ENCODE data around the gene CES4A. TPM values are rescaled to one million over a fixed set of nuclear protein-coding genes. Genes with fewer than 3 reads are reported as not detected.

The CES4A gene
- total RNA-seq, 2 donors from 2014 or later = 10.9 to 16.5 TPM

DNA sequence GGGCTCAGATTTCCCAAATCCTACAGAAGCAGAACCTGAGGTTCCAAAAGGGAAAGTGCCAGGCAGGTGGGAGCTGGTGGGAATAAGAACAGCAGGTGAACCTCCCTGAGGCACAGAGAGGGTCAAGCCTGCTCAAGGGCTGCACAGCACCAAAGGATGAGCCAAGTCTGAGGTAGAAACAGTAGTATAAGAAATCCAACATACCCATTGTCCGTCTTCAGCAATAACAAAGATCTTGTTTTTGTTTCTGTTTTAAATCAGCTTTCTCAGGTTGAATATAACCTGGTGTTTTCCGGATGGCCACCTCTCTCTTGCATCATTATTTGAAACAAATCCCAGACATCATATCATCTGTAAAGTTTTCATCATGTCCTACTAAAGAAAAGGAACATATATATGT lies 38.0 kb upstream of the CES4A start:
- Histone ChIP-seq H3K27ac (no peak overlapping the region), H3K4me1 (peaks cover 10% of the 10 kb centered on the region), H3K9me3 (no peaks in the 10 kb centered on the region), H3K4me3 (no peak overlapping the region), H3K36me3 (replicated peaks in 1 of 2; ENCODE audit: insufficient read depth in 1 of 2, low read depth in 2 of 2) (no peaks in the 10 kb centered on the region), H3K27me3 (peaks cover 0 to 9% of the 10 kb centered on the region in 2 donors)
- TF ChIP-seq, protein P1, sequence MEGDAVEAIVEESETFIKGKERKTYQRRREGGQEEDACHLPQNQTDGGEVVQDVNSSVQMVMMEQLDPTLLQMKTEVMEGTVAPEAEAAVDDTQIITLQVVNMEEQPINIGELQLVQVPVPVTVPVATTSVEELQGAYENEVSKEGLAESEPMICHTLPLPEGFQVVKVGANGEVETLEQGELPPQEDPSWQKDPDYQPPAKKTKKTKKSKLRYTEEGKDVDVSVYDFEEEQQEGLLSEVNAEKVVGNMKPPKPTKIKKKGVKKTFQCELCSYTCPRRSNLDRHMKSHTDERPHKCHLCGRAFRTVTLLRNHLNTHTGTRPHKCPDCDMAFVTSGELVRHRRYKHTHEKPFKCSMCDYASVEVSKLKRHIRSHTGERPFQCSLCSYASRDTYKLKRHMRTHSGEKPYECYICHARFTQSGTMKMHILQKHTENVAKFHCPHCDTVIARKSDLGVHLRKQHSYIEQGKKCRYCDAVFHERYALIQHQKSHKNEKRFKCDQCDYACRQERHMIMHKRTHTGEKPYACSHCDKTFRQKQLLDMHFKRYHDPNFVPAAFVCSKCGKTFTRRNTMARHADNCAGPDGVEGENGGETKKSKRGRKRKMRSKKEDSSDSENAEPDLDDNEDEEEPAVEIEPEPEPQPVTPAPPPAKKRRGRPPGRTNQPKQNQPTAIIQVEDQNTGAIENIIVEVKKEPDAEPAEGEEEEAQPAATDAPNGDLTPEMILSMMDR (IDR thresholded peaks at IDR 0.05) = no peak
- TF ChIP-seq POLR2A (IDR thresholded peaks at IDR 0.05) = no peak
- ATAC-seq (no peak), DNase-seq (no peak)
- WGBS, 2 donors = 66 to 70% methylated on average over 2 of the region's 2 CpGs
- intact Hi-C loops (cut with DNase I) = no loop called here

DNA sequence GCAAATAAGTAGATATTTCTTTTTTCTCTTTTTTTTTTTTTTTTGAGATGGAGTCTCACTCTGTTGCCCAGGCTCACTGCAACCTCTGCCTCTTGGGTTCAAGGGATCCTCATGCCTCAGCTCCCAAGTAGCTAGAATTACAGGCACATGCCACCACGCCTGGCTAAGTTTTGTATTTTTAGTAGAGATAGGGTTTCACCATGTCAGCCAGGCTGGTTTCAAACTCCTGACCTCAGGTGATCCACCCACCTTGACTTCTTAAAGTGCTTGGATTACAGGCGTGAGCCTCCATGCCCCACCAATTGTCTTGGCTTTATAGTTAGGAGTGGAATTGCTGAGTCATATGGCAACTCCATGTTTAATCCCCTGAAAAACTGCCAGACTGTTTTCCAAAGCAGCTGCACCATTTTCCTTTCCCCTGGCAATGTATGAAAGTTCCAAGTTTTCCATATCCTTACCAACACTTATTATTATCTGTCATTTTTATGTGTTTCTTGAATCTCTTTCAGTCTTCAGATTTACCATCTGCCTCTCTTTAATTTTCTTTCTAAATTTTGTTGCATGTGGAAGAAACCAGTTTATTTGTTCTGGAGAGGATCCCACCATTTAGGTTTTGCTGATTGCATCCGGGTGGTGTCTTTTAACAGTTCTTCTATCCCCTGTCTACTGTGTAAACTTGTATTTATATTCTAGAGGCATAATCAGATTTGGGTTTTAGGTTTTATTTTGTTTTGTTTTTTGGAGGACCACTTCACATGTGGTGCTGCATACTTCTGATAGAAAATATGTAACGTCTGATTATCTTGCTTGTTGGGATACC lies 37.2 kb upstream of the CES4A start:
- Histone ChIP-seq H3K4me3 (no peak overlapping the region), H3K36me3 (replicated peaks in 1 of 2; ENCODE audit: insufficient read depth in 1 of 2, low read depth in 2 of 2) (no peaks in the 10 kb centered on the region), H3K27ac (no peak overlapping the region), H3K9me3 (no peaks in the 10 kb centered on the region), H3K4me1 (peaks cover 10% of the 10 kb centered on the region), H3K27me3 (peaks cover 0 to 9% of the 10 kb centered on the region in 2 donors)
- intact Hi-C loops (cut with DNase I) = no loop called here
- no peak for DNase-seq
- WGBS, 2 donors = 77 to 81% methylated on average over 4 of the region's 4 CpGs
- TF ChIP-seq POLR2A (IDR thresholded peaks at IDR 0.05) = no peak
- TF ChIP-seq, protein P1 (IDR thresholded peaks at IDR 0.05) = no peak
- no peak for ATAC-seq

DNA sequence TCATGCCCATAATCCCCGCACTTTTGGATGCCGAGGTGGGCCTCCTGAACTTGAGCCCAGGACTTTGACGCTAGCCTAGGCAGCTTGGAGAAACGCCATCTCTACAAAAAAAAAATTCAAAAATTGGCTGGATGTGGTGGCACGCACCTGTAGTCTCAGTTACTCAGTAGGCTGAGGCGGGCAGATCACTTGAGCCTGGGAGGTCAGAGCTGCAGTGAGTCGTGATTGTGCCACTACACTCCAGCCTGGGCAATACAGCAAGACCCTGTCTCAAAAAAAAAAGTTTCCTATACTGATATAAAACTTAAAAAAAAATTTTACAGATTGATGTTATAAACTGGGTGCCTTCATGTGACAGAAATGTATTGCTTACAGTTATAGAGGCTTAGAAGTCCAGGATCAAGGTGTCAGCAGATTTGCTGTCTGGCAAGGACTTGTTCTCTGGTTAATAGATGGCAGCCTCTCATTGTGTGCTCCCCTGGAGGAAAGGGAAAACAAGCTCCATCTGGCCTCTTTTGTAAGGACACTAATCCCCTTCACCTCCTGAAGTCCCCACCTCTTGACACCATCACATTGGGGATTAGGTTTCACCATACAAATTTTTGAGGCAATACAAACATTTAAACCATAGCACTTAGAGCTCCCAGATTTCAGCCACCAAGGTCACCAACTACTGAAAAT lies 35.8 kb upstream of the CES4A start:
- H3K36me3 ChIP-seq (replicated peaks in 1 of 2; ENCODE audit: insufficient read depth in 1 of 2, low read depth in 2 of 2) = no peaks in the 10 kb centered on the region
- intact Hi-C loops (cut with DNase I) = no loop called here
- DNase-seq = no peak
- no peak for TF ChIP-seq POLR2A (IDR thresholded peaks at IDR 0.05)
- TF ChIP-seq, protein P1 (IDR thresholded peaks at IDR 0.05) = no peak
- no peak overlapping the region for H3K4me3 ChIP-seq
- ATAC-seq = no peak
- no peaks in the 10 kb centered on the region for H3K9me3 ChIP-seq
- H3K27ac ChIP-seq = no peak overlapping the region
- peaks cover 10% of the 10 kb centered on the region for H3K4me1 ChIP-seq
- H3K27me3 ChIP-seq = peaks cover 0 to 9% of the 10 kb centered on the region in 2 donors
- WGBS, 2 donors = 69 to 71% methylated on average over 6 to 7 of the region's 7 CpGs

DNA sequence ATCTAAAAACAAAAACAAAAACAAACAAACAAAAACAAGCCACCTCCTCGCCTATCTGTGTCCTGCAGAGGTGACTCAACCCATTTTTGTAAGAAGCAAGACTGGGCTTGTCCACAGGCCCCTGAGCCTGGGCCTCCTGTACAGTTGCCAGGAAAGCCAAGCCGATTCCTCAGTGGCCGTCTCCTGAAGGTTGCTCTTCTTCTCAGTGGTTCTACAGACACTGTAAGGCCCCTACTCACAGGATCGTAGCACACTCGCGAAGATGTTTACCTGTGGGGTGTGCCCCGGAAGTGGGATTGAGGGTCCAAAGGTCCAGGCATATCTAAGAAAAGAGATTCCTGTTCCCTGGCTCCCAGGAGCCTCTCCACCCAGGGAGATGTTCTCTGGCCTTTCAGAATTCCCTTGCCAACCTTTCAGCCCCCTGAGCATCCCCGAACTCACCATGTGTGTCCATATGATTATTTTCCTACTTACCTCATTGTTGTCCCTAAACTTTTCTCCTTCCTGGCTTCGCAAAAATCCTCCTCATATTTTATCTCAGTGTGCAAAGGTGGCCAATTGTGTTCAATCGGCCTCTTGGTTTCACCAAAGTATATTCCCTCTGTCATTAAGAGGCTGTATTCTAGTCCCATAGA lies 34.8 kb upstream of the CES4A start:
- ATAC-seq = no peak
- peaks cover 4% of the 10 kb centered on the region for H3K4me1 ChIP-seq
- H3K27me3 ChIP-seq = peaks cover 0 to 7% of the 10 kb centered on the region in 2 donors
- no peak overlapping the region for H3K27ac ChIP-seq
- intact Hi-C loops (cut with DNase I) = no loop called here
- no peak overlapping the region for H3K4me3 ChIP-seq
- TF ChIP-seq, protein P1 (IDR thresholded peaks at IDR 0.05) = no peak
- TF ChIP-seq POLR2A (IDR thresholded peaks at IDR 0.05) = no peak
- no peak for DNase-seq
- no peaks in the 10 kb centered on the region for H3K36me3 ChIP-seq (replicated peaks in 1 of 2; ENCODE audit: insufficient read depth in 1 of 2, low read depth in 2 of 2)
- H3K9me3 ChIP-seq = no peaks in the 10 kb centered on the region
- WGBS, 2 donors = 57 to 72% methylated on average over 7 to 10 of the region's 10 CpGs
